Measurements from ENCODE around the gene SPEF1. TPM values are rescaled to one million over a fixed set of nuclear protein-coding genes. Genes with fewer than 3 reads are reported as not detected.

Gene SPEF1
- total and polyA plus RNA-seq, 2 of the 13 experiments (the other 11 are each of a cell fraction or from before 2014, with no cell fraction given): 0.11 to 0.27 TPM

DNA sequence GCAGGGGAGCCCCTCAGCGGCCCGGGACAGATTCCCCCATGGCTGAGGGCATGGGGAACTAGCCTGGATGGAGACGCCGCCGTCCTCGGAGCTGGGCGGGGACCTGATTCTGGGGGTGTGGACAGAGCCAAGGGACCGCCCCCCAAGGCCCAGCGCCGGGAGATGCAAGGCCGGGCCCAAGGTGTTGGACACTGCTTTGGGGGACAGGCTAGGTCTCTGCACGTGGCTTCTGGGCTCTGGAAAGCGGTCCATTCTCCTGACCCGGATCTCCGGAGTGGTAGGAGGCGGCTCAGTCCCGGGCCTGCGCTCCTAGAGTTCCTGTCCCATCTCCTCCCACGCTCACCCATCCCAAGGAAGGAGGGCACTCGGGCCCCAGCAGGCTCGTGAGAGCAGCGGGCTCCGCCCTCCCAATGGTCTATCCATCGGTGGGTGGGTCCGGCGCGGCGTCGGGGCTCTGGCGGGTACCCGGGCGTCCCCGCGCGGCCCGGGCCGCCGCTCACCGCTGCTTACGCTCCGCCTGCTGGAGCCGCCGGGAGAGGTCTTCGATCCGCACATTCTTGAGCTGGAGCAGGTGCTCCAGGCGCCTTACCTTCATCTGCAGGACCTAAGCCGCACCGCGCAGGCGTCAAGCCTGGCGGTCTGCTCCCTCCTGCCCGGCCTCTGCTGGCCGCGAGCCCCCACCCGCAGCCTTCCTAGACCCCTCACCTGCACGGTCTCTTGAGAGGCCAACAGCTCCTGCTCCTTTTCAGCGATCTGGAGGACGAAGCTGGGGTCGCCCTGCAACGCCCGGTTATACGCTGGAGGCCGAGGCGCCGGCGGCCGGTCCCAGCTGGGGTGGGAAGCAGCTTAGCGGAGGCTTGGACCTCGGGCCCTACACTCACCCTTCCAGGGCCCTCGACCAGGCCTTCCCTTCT, 3.3 kb downstream of the SPEF1 start (continued):
- TF ChIP-seq ISL2 (CRISPR knock-in tag; IDR thresholded peaks at IDR 0.05) (0 out of 2 replicates have a peak, but pooled peaks have one; percentile 24), ZNF530 (CRISPR knock-in tag; IDR thresholded peaks at IDR 0.05; ENCODE audit: low read depth) (no peak), ZNF777 (CRISPR knock-in tag; IDR thresholded peaks at IDR 0.05) (peak; percentile 94), TSC22D2 (CRISPR knock-in tag; IDR thresholded peaks at IDR 0.05; ENCODE audit: borderline replicate concordance) (no peak), RARG (CRISPR knock-in tag; IDR thresholded peaks at IDR 0.05; ENCODE audit: low read depth) (no peak), CAMTA2 (CRISPR knock-in tag; IDR thresholded peaks at IDR 0.05; ENCODE audit: borderline replicate concordance) (no peak), ZNF572 (CRISPR knock-in tag; IDR thresholded peaks at IDR 0.05) (0 out of 2 replicates have a peak, but pooled peaks have one; percentile 52), XRCC5 (optimal IDR thresholded peaks at IDR 0.05; ENCODE audit: low read length) (peak; percentile 70), STAG1 (CRISPR knock-in tag; IDR thresholded peaks at IDR 0.05) (no peak), HNRNPLL (IDR thresholded peaks at IDR 0.05; ENCODE audit: low read depth, low read length, poor library complexity, severe bottlenecking) (peak; percentile 92), ATF7-NPFF (CRISPR knock-in tag; IDR thresholded peaks at IDR 0.05; ENCODE audit: low read depth) (0 out of 2 replicates have a peak, but pooled peaks have one; percentile 9), SRSF9 (IDR thresholded peaks at IDR 0.05; ENCODE audit: borderline replicate concordance, insufficient read depth, low read depth, low read length, poor library complexity, severe bottlenecking) (no peak), ZNF234 (CRISPR knock-in tag; conservative IDR thresholded peaks at IDR 0.05) (no peak), ZNF781 (CRISPR knock-in tag; IDR thresholded peaks at IDR 0.05; ENCODE audit: borderline replicate concordance, not compliant biosample characterization) (no peak), ZSCAN29 (CRISPR knock-in tag; conservative IDR thresholded peaks at IDR 0.05) (no peak), SP140L (CRISPR knock-in tag; IDR thresholded peaks at IDR 0.05; ENCODE audit: borderline replicate concordance) (no peak), EZH2 (conservative IDR thresholded peaks at IDR 0.05; ENCODE audit: low read depth, low read length) (peak; percentile 92), JUND (CRISPR knock-in tag; IDR thresholded peaks at IDR 0.05) (no peak)
- TF ChIP-seq, protein P1, sequence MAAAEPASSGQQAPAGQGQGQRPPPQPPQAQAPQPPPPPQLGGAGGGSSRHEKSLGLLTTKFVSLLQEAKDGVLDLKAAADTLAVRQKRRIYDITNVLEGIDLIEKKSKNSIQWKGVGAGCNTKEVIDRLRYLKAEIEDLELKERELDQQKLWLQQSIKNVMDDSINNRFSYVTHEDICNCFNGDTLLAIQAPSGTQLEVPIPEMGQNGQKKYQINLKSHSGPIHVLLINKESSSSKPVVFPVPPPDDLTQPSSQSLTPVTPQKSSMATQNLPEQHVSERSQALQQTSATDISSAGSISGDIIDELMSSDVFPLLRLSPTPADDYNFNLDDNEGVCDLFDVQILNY (CRISPR knock-in tag; conservative IDR thresholded peaks at IDR 0.05): no peak
- TF ChIP-seq, protein P2, sequence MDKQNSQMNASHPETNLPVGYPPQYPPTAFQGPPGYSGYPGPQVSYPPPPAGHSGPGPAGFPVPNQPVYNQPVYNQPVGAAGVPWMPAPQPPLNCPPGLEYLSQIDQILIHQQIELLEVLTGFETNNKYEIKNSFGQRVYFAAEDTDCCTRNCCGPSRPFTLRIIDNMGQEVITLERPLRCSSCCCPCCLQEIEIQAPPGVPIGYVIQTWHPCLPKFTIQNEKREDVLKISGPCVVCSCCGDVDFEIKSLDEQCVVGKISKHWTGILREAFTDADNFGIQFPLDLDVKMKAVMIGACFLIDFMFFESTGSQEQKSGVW (CRISPR knock-in tag; IDR thresholded peaks at IDR 0.05; ENCODE audit: borderline replicate concordance): no peak
- TF ChIP-seq, protein P3, sequence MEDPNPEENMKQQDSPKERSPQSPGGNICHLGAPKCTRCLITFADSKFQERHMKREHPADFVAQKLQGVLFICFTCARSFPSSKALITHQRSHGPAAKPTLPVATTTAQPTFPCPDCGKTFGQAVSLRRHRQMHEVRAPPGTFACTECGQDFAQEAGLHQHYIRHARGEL (CRISPR knock-in tag; IDR thresholded peaks at IDR 0.05): peak; percentile 72
- TF ChIP-seq, protein P4, sequence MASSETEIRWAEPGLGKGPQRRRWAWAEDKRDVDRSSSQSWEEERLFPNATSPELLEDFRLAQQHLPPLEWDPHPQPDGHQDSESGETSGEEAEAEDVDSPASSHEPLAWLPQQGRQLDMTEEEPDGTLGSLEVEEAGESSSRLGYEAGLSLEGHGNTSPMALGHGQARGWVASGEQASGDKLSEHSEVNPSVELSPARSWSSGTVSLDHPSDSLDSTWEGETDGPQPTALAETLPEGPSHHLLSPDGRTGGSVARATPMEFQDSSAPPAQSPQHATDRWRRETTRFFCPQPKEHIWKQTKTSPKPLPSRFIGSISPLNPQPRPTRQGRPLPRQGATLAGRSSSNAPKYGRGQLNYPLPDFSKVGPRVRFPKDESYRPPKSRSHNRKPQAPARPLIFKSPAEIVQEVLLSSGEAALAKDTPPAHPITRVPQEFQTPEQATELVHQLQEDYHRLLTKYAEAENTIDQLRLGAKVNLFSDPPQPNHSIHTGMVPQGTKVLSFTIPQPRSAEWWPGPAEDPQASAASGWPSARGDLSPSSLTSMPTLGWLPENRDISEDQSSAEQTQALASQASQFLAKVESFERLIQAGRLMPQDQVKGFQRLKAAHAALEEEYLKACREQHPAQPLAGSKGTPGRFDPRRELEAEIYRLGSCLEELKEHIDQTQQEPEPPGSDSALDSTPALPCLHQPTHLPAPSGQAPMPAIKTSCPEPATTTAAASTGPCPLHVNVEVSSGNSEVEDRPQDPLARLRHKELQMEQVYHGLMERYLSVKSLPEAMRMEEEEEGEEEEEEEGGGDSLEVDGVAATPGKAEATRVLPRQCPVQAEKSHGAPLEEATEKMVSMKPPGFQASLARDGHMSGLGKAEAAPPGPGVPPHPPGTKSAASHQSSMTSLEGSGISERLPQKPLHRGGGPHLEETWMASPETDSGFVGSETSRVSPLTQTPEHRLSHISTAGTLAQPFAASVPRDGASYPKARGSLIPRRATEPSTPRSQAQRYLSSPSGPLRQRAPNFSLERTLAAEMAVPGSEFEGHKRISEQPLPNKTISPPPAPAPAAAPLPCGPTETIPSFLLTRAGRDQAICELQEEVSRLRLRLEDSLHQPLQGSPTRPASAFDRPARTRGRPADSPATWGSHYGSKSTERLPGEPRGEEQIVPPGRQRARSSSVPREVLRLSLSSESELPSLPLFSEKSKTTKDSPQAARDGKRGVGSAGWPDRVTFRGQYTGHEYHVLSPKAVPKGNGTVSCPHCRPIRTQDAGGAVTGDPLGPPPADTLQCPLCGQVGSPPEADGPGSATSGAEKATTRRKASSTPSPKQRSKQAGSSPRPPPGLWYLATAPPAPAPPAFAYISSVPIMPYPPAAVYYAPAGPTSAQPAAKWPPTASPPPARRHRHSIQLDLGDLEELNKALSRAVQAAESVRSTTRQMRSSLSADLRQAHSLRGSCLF (CRISPR knock-in tag; IDR thresholded peaks at IDR 0.05; ENCODE audit: borderline replicate concordance): no peak
